Measurements from ENCODE around the gene LTBR. TPM values are rescaled to one million over a fixed set of nuclear protein-coding genes. Genes with fewer than 3 reads are reported as not detected.

The LTBR gene
- total RNA-seq, 2 donors from 2014 or later = 0.47 to 1.4 TPM

DNA sequence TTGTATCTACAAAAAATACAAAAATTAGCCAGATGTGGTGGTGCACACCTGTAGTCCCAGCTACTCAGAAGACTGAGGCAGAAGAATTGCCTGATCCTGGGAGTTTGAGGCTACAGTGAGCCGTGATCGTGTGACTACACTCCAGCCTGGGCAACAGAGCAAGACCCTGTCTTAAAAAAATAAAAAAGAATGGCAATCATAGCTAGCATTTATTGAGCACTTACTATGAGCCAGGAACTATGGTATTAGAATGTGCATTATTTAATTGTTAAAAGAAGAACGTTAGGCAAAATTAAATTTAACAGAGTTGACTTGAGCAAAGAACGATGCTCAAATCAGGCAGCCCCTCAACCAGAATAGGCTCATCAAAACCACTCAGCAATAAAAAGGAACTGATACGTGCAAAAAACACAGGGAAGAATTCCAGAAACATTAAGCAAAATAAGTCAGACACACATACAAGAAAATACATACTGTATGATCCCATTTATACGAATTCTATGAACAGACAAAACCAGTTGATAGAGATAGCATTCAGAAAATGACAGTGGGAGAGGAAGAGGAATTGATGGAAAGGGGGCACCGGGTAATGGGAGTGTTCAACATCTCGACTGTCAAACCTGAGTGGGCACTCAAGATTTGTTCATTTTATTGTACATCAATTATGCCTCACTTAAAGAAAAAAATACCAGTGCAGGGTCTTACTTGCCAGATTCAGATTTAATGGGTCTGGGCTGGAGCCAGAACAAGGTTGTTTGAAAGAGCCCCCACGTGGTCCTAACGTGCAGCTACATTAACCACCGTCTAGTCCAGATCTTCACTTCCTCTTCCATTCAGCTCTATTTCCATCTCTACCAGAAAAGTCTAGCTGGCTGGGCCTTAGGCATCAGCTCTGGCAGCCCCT lies 16.6 kb upstream of the LTBR start:
- DNase-seq (no peak), ATAC-seq (peak; percentile 52)
- no peak overlapping the region for H3K4me3 Mint-ChIP-seq
- H3K9me3 ChIP-seq (ENCODE audit: control insufficient read depth, low read length, poor library complexity, severe bottlenecking) = no peaks in the 10 kb centered on the region
- H3K4me1 Mint-ChIP-seq = peaks cover 8% of the 10 kb centered on the region
- no peaks in the 10 kb centered on the region for H3K27me3 Mint-ChIP-seq
- no peak overlapping the region for H3K27ac Mint-ChIP-seq
- no peaks in the 10 kb centered on the region for H3K36me3 Mint-ChIP-seq (ENCODE audit: low read depth)

DNA sequence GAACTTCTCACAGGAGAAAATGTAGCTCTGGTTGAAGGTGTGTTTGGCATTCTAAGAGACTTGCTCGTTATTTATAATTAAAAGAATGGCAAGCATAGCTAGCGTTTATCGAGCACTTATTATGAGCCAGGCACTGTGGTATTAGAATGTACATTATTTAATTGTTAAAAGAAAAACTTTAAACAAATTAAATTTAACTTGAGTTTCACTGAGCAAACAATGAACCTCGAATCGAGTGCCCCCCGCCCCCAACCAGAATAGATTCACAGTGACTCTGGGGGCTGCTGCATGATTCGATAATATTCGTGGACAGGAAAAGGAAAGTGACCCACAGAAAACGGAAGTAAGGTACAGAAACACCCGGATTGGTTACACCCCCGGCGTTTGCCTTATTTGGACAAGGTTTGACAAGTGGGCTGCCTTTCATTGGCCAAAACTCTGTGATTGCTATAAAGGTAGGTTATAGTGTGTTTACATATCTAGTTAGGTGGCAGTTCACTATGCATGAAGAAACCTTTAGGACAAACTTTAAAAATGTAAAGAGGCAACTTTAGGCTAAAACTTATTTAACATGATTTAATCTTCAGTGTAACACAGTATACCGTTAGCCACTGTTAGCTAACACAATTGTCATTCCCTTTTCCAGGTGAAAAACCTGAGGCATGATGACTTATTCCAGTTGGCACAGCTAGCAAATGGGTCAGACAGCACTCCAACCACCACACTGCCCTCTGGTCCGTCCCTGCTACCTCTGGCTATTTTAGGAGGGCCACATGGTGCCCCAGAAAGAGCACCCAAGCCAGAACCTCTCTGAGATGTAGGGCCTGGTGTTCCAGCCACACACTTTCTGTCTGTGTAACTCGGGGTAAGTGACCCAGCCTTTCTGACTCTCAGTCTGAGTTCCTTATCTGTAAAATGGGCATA lies 15.7 kb upstream of the LTBR start:
- H3K27ac Mint-ChIP-seq = peak overlapping the region; percentile 56
- no peaks in the 10 kb centered on the region for H3K9me3 ChIP-seq (ENCODE audit: control insufficient read depth, low read length, poor library complexity, severe bottlenecking)
- DNase-seq = no peak
- peaks cover 14% of the 10 kb centered on the region for H3K4me1 Mint-ChIP-seq
- H3K4me3 Mint-ChIP-seq = no peak overlapping the region
- H3K27me3 Mint-ChIP-seq = peaks cover 4% of the 10 kb centered on the region
- no peak for ATAC-seq
- no peaks in the 10 kb centered on the region for H3K36me3 Mint-ChIP-seq (ENCODE audit: low read depth)

DNA sequence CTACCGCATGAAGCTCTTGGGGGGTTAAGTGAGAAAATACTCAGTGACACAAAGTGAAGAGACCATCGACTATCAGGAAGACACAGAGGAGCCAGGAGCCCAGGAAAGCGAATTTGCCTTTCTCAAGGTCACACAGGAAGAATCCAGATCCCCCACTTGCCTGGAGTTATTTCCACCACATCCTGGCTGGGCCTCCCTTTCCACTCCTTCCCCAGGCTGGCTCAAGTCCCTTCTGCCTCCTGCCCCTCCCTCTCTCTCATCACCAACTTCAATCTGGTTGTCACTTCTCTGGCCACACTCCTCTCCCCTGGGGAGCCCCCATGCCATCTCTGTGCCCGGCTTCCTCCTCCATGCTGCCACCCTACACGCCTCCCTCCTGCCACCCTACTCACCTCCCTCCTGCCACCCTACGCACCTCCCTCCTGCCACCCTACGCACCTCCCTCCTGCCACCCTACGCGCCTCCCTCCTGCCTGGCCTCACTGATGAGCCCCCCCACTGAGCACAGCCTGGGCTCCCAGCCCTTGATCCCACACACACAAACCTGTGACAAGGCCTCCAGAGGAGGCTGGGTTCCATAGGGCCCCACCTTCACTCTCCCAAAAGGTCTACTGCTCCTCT lies 14.9 kb upstream of the LTBR start:
- H3K36me3 Mint-ChIP-seq (ENCODE audit: low read depth) = no peaks in the 10 kb centered on the region
- no peak overlapping the region for H3K4me3 Mint-ChIP-seq
- ATAC-seq (no peak), DNase-seq (no peak)
- peak overlapping the region; percentile 56 for H3K27ac Mint-ChIP-seq
- H3K27me3 Mint-ChIP-seq = peaks cover 7% of the 10 kb centered on the region
- H3K9me3 ChIP-seq (ENCODE audit: control insufficient read depth, low read length, poor library complexity, severe bottlenecking) = no peaks in the 10 kb centered on the region
- H3K4me1 Mint-ChIP-seq = peaks cover 19% of the 10 kb centered on the region

DNA sequence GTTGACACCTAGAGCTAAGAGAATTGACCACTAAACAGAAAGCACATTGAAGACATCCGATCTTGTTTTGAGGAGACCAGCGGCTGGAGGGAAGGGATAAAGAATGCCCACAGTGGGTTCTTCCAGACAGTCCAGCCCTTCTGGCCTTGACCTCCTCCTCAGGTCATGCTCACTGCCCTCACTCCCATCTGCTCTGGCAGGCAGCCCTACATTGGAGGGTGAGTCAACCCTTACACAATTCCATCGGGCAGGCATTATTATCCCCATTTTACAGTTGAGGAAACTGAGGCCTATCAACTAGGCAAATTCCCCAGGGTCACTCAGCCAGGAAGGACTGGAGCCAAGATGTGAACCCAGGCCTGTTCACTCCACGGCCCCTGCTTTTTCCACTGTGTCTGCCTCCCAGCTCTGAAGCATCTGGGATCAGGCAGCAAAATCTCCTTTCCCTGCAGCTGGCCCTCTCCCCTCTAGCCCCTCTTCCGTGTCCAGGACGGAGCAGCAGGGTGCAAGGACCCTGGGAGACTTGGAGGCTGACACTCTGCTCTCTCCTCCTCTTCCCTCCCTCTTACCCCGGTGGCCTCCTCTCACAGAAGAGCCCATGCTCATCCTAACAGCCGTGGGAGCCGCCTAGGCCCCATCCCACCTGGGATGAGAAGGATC lies 13.9 kb upstream of the LTBR start:
- DNase-seq (no peak), ATAC-seq (no peak)
- H3K4me3 Mint-ChIP-seq = no peak overlapping the region
- H3K4me1 Mint-ChIP-seq = peaks cover 18% of the 10 kb centered on the region
- no peak overlapping the region for H3K27ac Mint-ChIP-seq
- H3K27me3 Mint-ChIP-seq = peaks cover 7% of the 10 kb centered on the region
- no peaks in the 10 kb centered on the region for H3K36me3 Mint-ChIP-seq (ENCODE audit: low read depth)
- H3K9me3 ChIP-seq (ENCODE audit: control insufficient read depth, low read length, poor library complexity, severe bottlenecking) = no peaks in the 10 kb centered on the region

DNA sequence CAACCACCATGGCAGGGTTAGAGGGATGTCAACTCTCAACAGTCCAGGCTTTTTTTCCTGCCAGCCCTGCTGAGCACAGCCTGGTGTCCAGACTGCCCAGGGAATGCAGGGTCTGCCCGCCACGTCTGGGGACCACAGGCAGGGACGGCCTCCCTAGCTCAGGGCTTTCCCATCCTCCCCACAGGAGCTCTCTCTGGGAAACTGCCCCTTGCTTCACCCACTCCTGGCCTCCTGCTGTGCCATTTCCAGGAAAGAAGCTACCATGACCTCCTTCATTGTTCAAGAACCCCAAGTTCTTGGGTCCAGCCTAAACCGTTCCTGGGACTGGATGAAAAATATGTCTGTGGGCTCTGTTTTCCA lies 13.4 kb upstream of the LTBR start:
- no peak for DNase-seq
- Mint-ChIP-seq H3K4me3 (no peak overlapping the region), H3K4me1 (peaks cover 19% of the 10 kb centered on the region), H3K27me3 (peaks cover 7% of the 10 kb centered on the region), H3K36me3 (ENCODE audit: low read depth) (no peaks in the 10 kb centered on the region), H3K27ac (no peak overlapping the region)
- no peak for ATAC-seq
- H3K9me3 ChIP-seq (ENCODE audit: control insufficient read depth, low read length, poor library complexity, severe bottlenecking) = no peaks in the 10 kb centered on the region

DNA sequence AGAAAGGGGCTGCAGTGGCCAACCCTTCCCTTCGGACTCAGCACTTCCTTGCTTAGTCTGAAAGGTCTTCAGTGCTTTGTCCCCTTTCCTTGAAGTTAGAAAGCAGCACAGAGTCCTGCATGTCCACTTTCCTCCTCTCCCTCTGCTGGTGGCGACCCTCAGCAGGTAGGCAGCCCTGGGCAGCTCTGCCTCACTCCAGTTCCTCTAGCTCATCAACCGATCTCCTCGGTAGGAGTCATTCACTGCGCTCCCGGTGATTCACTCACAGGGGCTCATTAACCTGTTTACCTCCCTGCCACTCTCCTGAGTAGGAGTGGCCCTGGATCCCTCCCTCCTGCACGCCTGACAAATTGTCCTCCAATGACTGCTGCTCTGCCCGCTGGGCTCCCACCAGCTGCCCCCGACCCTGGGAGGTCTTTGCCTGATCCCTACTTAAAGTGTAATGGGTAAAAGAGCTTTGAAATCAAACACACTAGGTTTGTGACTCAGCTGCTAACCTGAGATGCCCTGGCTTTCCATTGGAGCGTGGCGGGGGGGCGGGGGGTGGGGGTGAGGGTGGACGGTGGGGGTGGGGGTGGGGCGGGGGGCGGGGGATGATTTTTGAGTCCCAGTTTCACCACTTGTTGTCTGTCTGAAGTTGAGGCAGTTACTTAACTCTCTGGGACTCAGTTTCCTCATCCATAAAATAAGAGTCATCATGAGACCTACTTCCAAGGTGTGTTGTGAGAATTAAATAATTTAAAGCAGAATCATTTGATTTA lies 12.8 kb upstream of the LTBR start:
- H3K27ac Mint-ChIP-seq = no peak overlapping the region
- no peaks in the 10 kb centered on the region for H3K36me3 Mint-ChIP-seq (ENCODE audit: low read depth)
- H3K27me3 Mint-ChIP-seq = peaks cover 7% of the 10 kb centered on the region
- no peaks in the 10 kb centered on the region for H3K9me3 ChIP-seq (ENCODE audit: control insufficient read depth, low read length, poor library complexity, severe bottlenecking)
- H3K4me3 Mint-ChIP-seq = no peak overlapping the region
- peaks cover 22% of the 10 kb centered on the region for H3K4me1 Mint-ChIP-seq
- no peak for ATAC-seq
- no peak for DNase-seq

DNA sequence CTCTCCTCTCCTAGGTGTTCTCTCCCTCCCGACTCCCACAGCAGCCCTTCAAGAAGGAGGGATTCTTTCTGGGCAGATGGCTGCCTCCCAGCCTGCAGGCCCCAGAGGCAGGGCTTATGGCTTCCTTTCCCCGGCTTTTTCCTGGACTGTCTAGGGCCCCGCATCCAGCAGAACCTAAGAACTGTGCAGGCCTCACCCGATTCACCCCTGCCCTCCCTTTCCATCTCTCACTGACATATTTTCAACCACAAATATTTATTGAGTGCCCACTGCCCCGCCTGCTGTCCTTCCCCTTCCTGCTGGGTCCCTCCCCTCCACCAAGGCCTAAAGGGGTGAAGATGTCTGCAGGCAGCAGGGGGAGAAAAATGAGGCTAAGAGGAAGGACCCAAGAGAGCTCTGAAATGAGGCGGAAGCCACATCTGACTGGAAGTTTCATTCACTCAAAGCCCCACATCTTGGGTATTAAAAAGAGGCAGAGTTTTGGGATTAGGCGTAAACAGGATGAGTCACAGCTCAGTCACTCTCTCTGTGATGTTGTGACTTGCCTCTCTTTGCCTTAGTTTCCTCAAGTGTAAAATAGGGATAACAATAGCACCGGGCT lies 11.5 kb upstream of the LTBR start:
- ATAC-seq (peak; percentile 21), DNase-seq (no peak)
- peaks cover 29% of the 10 kb centered on the region for H3K4me1 Mint-ChIP-seq
- H3K4me3 Mint-ChIP-seq = peak overlapping the region; percentile 36
- H3K9me3 ChIP-seq (ENCODE audit: control insufficient read depth, low read length, poor library complexity, severe bottlenecking) = no peaks in the 10 kb centered on the region
- no peaks in the 10 kb centered on the region for H3K36me3 Mint-ChIP-seq (ENCODE audit: low read depth)
- H3K27me3 Mint-ChIP-seq = peaks cover 7% of the 10 kb centered on the region
- H3K27ac Mint-ChIP-seq = no peak overlapping the region

DNA sequence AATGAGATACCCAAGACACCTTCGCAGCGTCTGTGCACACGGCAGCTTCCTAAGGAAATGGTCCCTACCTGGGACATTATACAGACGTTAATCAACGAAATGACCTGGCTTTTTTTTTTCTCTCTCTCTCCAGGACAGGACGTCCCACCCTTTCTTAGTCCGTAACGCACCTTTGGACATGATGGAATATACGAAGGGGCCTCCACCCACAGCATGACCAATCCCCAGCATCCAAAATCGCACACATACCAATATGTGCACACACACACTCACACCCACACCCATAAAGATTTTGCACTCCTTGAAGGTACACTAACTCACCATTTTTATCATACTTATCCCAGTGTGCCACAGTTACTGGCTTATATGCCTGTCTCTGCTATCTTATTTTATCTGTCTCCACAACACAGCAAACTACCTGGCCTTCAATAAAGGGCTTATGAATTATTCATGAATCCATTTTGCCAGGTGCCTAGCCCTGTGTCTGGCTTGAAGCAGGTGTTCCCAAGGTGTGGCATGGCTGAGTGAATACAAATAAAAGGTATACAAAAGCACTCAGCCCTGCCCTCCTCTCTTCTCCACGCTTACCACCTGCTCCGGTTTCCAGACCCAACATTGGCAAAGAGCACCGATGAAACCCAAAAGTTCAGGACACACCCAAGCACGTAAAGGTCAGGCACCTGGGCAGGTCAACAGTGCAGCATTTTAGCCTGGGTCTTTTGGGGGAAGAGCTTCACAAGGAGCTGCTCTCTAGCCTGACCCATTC lies 10.8 kb upstream of the LTBR start:
- H3K9me3 ChIP-seq (ENCODE audit: control insufficient read depth, low read length, poor library complexity, severe bottlenecking) = no peaks in the 10 kb centered on the region
- no peak for DNase-seq
- H3K4me3 Mint-ChIP-seq = no peak overlapping the region
- peaks cover 7% of the 10 kb centered on the region for H3K27me3 Mint-ChIP-seq
- H3K36me3 Mint-ChIP-seq (ENCODE audit: low read depth) = no peaks in the 10 kb centered on the region
- H3K4me1 Mint-ChIP-seq = peaks cover 30% of the 10 kb centered on the region
- H3K27ac Mint-ChIP-seq = no peak overlapping the region
- no peak for ATAC-seq

DNA sequence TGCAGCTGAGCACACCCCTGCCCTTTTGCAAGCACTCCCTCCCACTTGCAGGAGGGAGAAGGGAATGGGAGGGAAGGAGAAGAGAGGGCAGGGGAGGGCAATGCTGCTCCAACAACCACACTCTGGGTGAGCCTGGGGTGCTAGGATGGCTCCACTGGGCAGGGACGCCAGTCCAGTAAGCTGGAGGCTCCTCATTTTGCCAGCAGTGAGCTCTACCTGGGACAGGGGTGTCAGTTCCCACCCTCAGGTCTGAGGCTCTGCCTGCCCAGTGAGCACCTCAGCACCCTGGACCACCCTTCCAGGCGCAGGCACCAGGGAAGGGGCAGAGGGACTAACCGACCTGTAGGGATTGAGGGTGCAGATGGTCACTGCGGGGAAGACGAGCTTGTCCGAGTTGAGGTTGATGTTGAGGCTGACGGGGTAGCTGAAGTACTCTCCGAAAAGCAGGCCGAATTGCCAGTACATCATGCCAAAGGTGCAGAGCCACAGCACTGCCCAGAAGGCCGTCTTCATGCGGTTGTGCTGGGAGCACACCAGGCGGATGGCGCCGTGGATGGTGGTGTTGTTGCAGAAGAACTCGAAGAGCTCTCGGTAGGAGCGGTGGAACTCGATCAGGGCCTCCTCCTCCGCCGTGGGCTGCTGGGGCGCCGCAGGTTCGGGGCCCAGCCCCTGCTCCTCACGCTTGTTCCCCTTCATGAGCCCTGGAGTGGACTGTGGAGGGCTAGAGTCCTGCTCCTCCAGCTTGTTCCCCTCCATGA lies 9.8 kb upstream of the LTBR start:
- Mint-ChIP-seq H3K36me3 (ENCODE audit: low read depth) (no peaks in the 10 kb centered on the region), H3K4me3 (no peak overlapping the region), H3K27ac (no peak overlapping the region), H3K27me3 (peaks cover 7% of the 10 kb centered on the region), H3K4me1 (peaks cover 30% of the 10 kb centered on the region)
- H3K9me3 ChIP-seq (ENCODE audit: control insufficient read depth, low read length, poor library complexity, severe bottlenecking) = no peaks in the 10 kb centered on the region
- DNase-seq = no peak
- ATAC-seq = no peak

DNA sequence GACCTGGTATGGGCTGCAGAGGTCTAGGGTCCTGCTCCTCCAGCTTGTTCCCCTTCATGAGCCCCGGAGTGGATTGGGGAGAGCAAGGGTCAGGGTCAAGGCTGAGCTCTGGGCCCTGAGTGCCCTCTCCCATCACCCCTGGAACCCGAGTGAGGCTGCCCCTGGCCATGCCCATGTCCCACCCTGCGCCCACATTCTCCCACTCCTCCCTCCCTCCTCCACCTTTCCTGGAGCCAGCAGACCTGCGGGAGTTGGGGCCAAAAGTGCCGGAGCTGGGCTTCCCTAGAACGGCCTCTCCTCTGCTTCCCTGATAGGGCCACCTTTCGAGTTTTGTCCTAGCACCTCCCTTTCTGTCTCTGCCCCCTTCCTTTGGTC lies 9.2 kb upstream of the LTBR start:
- no peaks in the 10 kb centered on the region for H3K9me3 ChIP-seq (ENCODE audit: control insufficient read depth, low read length, poor library complexity, severe bottlenecking)
- ATAC-seq = no peak
- H3K4me1 Mint-ChIP-seq = peaks cover 30% of the 10 kb centered on the region
- no peak overlapping the region for H3K27ac Mint-ChIP-seq
- H3K4me3 Mint-ChIP-seq = no peak overlapping the region
- no peaks in the 10 kb centered on the region for H3K36me3 Mint-ChIP-seq (ENCODE audit: low read depth)
- H3K27me3 Mint-ChIP-seq = peaks cover 7% of the 10 kb centered on the region
- no peak for DNase-seq

Measured in T-helper 17 cell (primary cell).